H9 (cell line): ENCODE measurements around the gene CSHL1. TPM values are rescaled to one million over a fixed set of nuclear protein-coding genes. Genes with fewer than 3 reads are reported as not detected.

ENCODE experiments used
- DNase-seq: peaks from one replicate; pipeline ENCODE4 v3.0.0-alpha.2; 2017
- H2AFZ ChIP-seq: one replicate; pipeline ENCODE4 v1.6.1; 2013; ENCODE audit warnings: mild to moderate bottlenecking, low read length, control low read depth, moderate library complexity
- H2AK5ac ChIP-seq: 2 replicates; pipeline ENCODE4 v1.6.1; 2013; ENCODE audit warnings: low read length, control low read depth, mixed read lengths; ENCODE audit not compliant: insufficient read length
- H2BK120ac ChIP-seq: one replicate; pipeline ENCODE4 v1.6.1; 2013; ENCODE audit warnings: low read depth, mild to moderate bottlenecking, low read length, control low read depth, inconsistent platforms; ENCODE audit not compliant: poor library complexity, severe bottlenecking
- H2BK12ac ChIP-seq: 2 replicates; pipeline ENCODE4 v1.6.1; 2013; ENCODE audit warnings: low read length, control low read depth, mixed read lengths, low read depth; ENCODE audit not compliant: insufficient read length
- H2BK15ac ChIP-seq: 2 replicates; pipeline ENCODE4 v1.6.1; 2013; ENCODE audit warnings: low read depth, low read length, control low read depth
- H2BK20ac ChIP-seq: one replicate; pipeline ENCODE4 v1.6.1; 2013; ENCODE audit warnings: low read depth, mild to moderate bottlenecking, low read length, control low read depth, inconsistent platforms; ENCODE audit not compliant: poor library complexity, severe bottlenecking
- H2BK5ac ChIP-seq: 2 replicates; pipeline ENCODE4 v1.6.1; 2013; ENCODE audit warnings: low read length, control low read depth, mixed read lengths; ENCODE audit not compliant: insufficient read length
- H3K14ac ChIP-seq: 2 replicates; pipeline ENCODE4 v1.6.1; 2013; ENCODE audit warnings: low read length, control low read depth; ENCODE audit not compliant: insufficient read depth
- H3K18ac ChIP-seq: 2 replicates; pipeline ENCODE4 v1.6.1; 2013; ENCODE audit warnings: low read depth, mild to moderate bottlenecking, mixed read lengths, low read length, control low read depth; ENCODE audit not compliant: insufficient read length
- H3K23ac ChIP-seq: 2 replicates; pipeline ENCODE4 v1.6.1; 2013; ENCODE audit warnings: low read length, control low read depth, mixed read lengths, low read depth; ENCODE audit not compliant: insufficient read length
- H3K23me2 ChIP-seq: 2 replicates; pipeline ENCODE4 v1.6.1; 2013; ENCODE audit warnings: low read depth, mild to moderate bottlenecking, mixed read lengths, low read length, control low read depth; ENCODE audit not compliant: insufficient read length, poor library complexity, severe bottlenecking
- H3K27ac ChIP-seq: 2 replicates; pipeline ENCODE4 v1.5.1; 2013; ENCODE audit warnings: low read length, control low read depth, mixed read lengths, low read depth; ENCODE audit not compliant: insufficient read length
- H3K27me3 ChIP-seq: 2 replicates; pipeline ENCODE4 v1.6.1; 2013; ENCODE audit warnings: low read length, control low read depth, inconsistent platforms; ENCODE audit not compliant: insufficient read depth
- H3K4ac ChIP-seq: 2 replicates; pipeline ENCODE4 v1.6.1; 2013; ENCODE audit warnings: low read depth, mild to moderate bottlenecking, control low read depth, inconsistent platforms, low read length, moderate library complexity
- H3K4me1 ChIP-seq: 2 replicates; pipeline ENCODE4 v1.6.1; 2013; ENCODE audit warnings: low read length, control low read depth, inconsistent platforms; ENCODE audit not compliant: insufficient read depth
- H3K4me2 ChIP-seq: 2 replicates; pipeline ENCODE4 v1.6.1; 2013; ENCODE audit warnings: low read length, control low read depth, mixed read lengths; ENCODE audit not compliant: insufficient read length, insufficient read depth
- H3K56ac ChIP-seq: 2 replicates; pipeline ENCODE4 v1.6.1; 2013; ENCODE audit warnings: low read depth, mild to moderate bottlenecking, mixed read lengths, low read length, control low read depth; ENCODE audit not compliant: insufficient read length
- H3K79me1 ChIP-seq: 2 replicates; pipeline ENCODE4 v1.6.1; 2013; ENCODE audit warnings: low read depth, mild to moderate bottlenecking, moderate library complexity, low read length, control low read depth, inconsistent platforms; ENCODE audit not compliant: insufficient read depth, poor library complexity, severe bottlenecking
- H3K79me2 ChIP-seq: 2 replicates; pipeline ENCODE4 v1.6.1; 2013; ENCODE audit warnings: low read length, control low read depth, inconsistent platforms; ENCODE audit not compliant: insufficient read depth
- H3K9ac ChIP-seq: 2 replicates; pipeline ENCODE4 v1.6.1; 2013; ENCODE audit warnings: low read length, control low read depth, mixed read lengths; ENCODE audit not compliant: insufficient read length; ENCODE audit errors: extremely low read depth
- H3K9me3 ChIP-seq: one replicate; pipeline ENCODE4 v1.6.1; 2013; ENCODE audit warnings: low read depth, low read length, inconsistent platforms; ENCODE audit not compliant: control insufficient read depth
- H3T11ph ChIP-seq: one replicate; pipeline ENCODE4 v1.6.1; 2013; ENCODE audit warnings: mild to moderate bottlenecking, low read length, control low read depth, inconsistent platforms
- H4K20me1 ChIP-seq: one replicate; pipeline ENCODE4 v1.6.1; 2013; ENCODE audit not compliant: control insufficient read depth, insufficient read length, insufficient read depth
- H4K5ac ChIP-seq: 2 replicates; pipeline ENCODE4 v1.6.1; 2013; ENCODE audit warnings: low read depth, mild to moderate bottlenecking, mixed read lengths, low read length, control low read depth; ENCODE audit not compliant: insufficient read length
- H4K8ac ChIP-seq: replicated peaks from 2 replicates; pipeline ENCODE4 v1.6.1; 2013; ENCODE audit warnings: low read length, control low read depth, mixed read lengths, low read depth; ENCODE audit not compliant: insufficient read length
- H4K91ac ChIP-seq: 2 replicates; pipeline ENCODE4 v1.6.1; 2013; ENCODE audit warnings: low read depth, mild to moderate bottlenecking, moderate library complexity, mixed read lengths, low read length, control low read depth; ENCODE audit not compliant: insufficient read length
- H3K27ac Mint-ChIP-seq, 3 experiments: 2 replicates in 2 of 3; 3 replicates in 1 of 3; pipeline ENCODE4 v1.8.0; 2020 to 2021; ENCODE audit warnings: mixed read lengths in 3 of 3, mild to moderate bottlenecking in 1 of 3, moderate library complexity in 1 of 3
- H3K27me3 Mint-ChIP-seq: 2 replicates; pipeline ENCODE4 v1.8.0; 2021; ENCODE audit warnings: low read depth, mild to moderate bottlenecking, moderate library complexity, mixed read lengths
- H3K36me3 Mint-ChIP-seq, 3 experiments: 2 replicates in 2 of 3; 3 replicates in 1 of 3; pipeline ENCODE4 v1.8.0; 2020 to 2021; ENCODE audit warnings: low read depth in 3 of 3, mixed read lengths in 3 of 3; ENCODE audit not compliant: insufficient read depth in 1 of 3
- H3K4me1 Mint-ChIP-seq, 2 experiments: 2 replicates each; pipeline ENCODE4 v1.8.0; 2020; ENCODE audit warnings: mixed read lengths in 2 of 2
- H3K4me3 Mint-ChIP-seq, 2 experiments: 2 replicates in 1 of 2; 3 replicates in 1 of 2; pipeline ENCODE4 v1.8.0; 2020 to 2021; ENCODE audit warnings: mild to moderate bottlenecking in 2 of 2, mixed read lengths in 2 of 2, moderate library complexity in 1 of 2
- H3K9me3 Mint-ChIP-seq, 2 experiments: 2 replicates in 1 of 2; 3 replicates in 1 of 2; pipeline ENCODE4 v1.8.0; 2020; ENCODE audit warnings: mild to moderate bottlenecking in 2 of 2, mixed read lengths in 2 of 2, moderate library complexity in 1 of 2
- CTCF ChIP-seq: fragments of 200-600 bp; sonication (generic); conservative IDR thresholded peaks from 3 replicates; pipeline ENCODE4 v1.8.0; 2021; ENCODE audit warnings: antibody characterized with exemption, mild to moderate bottlenecking
- WGBS: extraction: QIAGEN DNeasy Blood & Tissue Kit; methylation state at CpG from one replicate; pipeline ENCODE4 v1.1.7; 2013; ENCODE audit warnings: missing lambda C conversion rate, low lambda C conversion rate, mixed read lengths; ENCODE audit not compliant: insufficient read length; ENCODE audit errors: extremely low coverage; 5-methylcytosine and 5-hydroxymethylcytosine counted together
- total RNA-seq: library from RNA; stranded (reverse); gene quantifications from 2 replicates; pipeline ENCODE4 v1.2.1, GENCODE V29; 2021

Gene CSHL1
- total RNA-seq, 1 experiment from 2014 or later, result not detected

GRCh38 chr17:63934183-63935112 lies 23.4 kb upstream of the CSHL1 start:
- H3K36me3 Mint-ChIP-seq, result no peaks in the 10 kb centered on the region; a peak in 1 of 7 replicates
- WGBS, result no CpG with 5 or more reads among the region's 21 CpGs
- no peak overlapping the region for H2BK15ac ChIP-seq
- no peaks in the 10 kb centered on the region for H3K23me2 ChIP-seq
- no peaks in the 10 kb centered on the region for H3K9me3 Mint-ChIP-seq
- no peak overlapping the region for H4K91ac ChIP-seq
- H3K4ac ChIP-seq, result no peak overlapping the region
- no peak overlapping the region for H3K56ac ChIP-seq
- no peak for DNase-seq
- H2AFZ ChIP-seq, result no peak overlapping the region
- H3K27ac Mint-ChIP-seq, result no peak overlapping the region
- H4K5ac ChIP-seq, result no peak overlapping the region
- H3K18ac ChIP-seq, result no peak overlapping the region
- H3K9ac ChIP-seq, result no peak overlapping the region
- H3K14ac ChIP-seq, result no peak overlapping the region
- H4K8ac ChIP-seq, result no peak overlapping the region
- no peak overlapping the region for H2BK12ac ChIP-seq
- H3K79me2 ChIP-seq, result no peaks in the 10 kb centered on the region
- no peak overlapping the region for H3K23ac ChIP-seq
- H3K4me1 Mint-ChIP-seq, result peaks cover 20 to 35% of the 10 kb centered on the region in 2 experiments
- no peak overlapping the region for H3K27ac ChIP-seq
- no peak overlapping the region for H3K4me3 Mint-ChIP-seq
- TF ChIP-seq CTCF, result no peak
- H4K20me1 ChIP-seq, result no peaks in the 10 kb centered on the region
- H3K27me3 ChIP-seq, result no peaks in the 10 kb centered on the region
- no peak overlapping the region for H2BK5ac ChIP-seq
- no peaks in the 10 kb centered on the region; the same call in 1 of the 2 replicates for H3K4me1 ChIP-seq
- H3K9me3 ChIP-seq, result no peaks in the 10 kb centered on the region
- H3K27me3 Mint-ChIP-seq, result no peaks in the 10 kb centered on the region; the same call in 1 of the 2 replicates
- H2BK20ac ChIP-seq, result no peak overlapping the region
- H2BK120ac ChIP-seq, result no peak overlapping the region
- no peak overlapping the region for H2AK5ac ChIP-seq
- H3K79me1 ChIP-seq, result no peaks in the 10 kb centered on the region
- no peak overlapping the region for H3K4me2 ChIP-seq
- H3T11ph ChIP-seq, result no peak overlapping the region
